Liver (tissue), 10 donors: ENCODE data around the gene SLC4A5. TPM values are rescaled to one million over a fixed set of nuclear protein-coding genes. Genes with fewer than 3 reads are reported as not detected.

ENCODE experiments used
- DNase-seq: peaks from one replicate; pipeline ENCODE4 v3.0.0-alpha.2; 2017; ENCODE audit warnings: low spot score
- H3K27ac ChIP-seq, 2 donors: one replicate each; pipeline ENCODE4 v1.7.0; 2013; ENCODE audit warnings: inconsistent platforms in 2 of 2, low read length in 2 of 2, control low read depth in 1 of 2, low read depth in 1 of 2, mild to moderate bottlenecking in 1 of 2
- H3K27me3 ChIP-seq, 4 donors: one replicate each; pipeline versions ENCODE4 v1.6.1 to v1.7.0; 2013; ENCODE audit warnings: low read length in 3 of 4, inconsistent platforms in 1 of 4, mild to moderate bottlenecking in 1 of 4, moderate library complexity in 1 of 4; ENCODE audit not compliant: control insufficient read depth in 4 of 4, insufficient read depth in 4 of 4
- H3K36me3 ChIP-seq, 4 donors: one replicate each; pipeline versions ENCODE4 v1.6.1 to v1.7.0; 2013; ENCODE audit warnings: low read length in 3 of 4, mild to moderate bottlenecking in 3 of 4, low read depth in 1 of 4, moderate library complexity in 1 of 4; ENCODE audit not compliant: control insufficient read depth in 4 of 4, insufficient read depth in 3 of 4
- H3K4me1 ChIP-seq, 4 donors: one replicate each; pipeline versions ENCODE4 v1.6.1 to v1.7.0; 2013; ENCODE audit warnings: low read length in 3 of 4, mild to moderate bottlenecking in 3 of 4, moderate library complexity in 1 of 4; ENCODE audit not compliant: control insufficient read depth in 4 of 4, insufficient read depth in 4 of 4
- H3K4me3 ChIP-seq, 3 donors: one replicate each; pipeline versions ENCODE4 v1.6.1 to v1.7.0; 2013; ENCODE audit warnings: low read length in 3 of 3, control low read depth in 1 of 3, low read depth in 1 of 3, mild to moderate bottlenecking in 1 of 3
- H3K9ac ChIP-seq, 2 donors: one replicate each; pipeline ENCODE4 v1.7.0; 2013; ENCODE audit warnings: low read length in 2 of 2, mild to moderate bottlenecking in 2 of 2, moderate library complexity in 2 of 2, control low read depth in 1 of 2, low read depth in 1 of 2
- H3K9me3 ChIP-seq, 4 donors: one replicate each; pipeline versions ENCODE4 v1.6.1 to v1.7.0; 2013; ENCODE audit warnings: low read length in 3 of 4; ENCODE audit not compliant: control insufficient read depth in 4 of 4
- ATF3 ChIP-seq: IDR thresholded peaks from 2 replicates; pipeline ENCODE4 v1.6.1; 2016; ENCODE audit warnings: antibody characterized with exemption
- FOXA1 ChIP-seq: IDR thresholded peaks from 2 replicates; pipeline ENCODE4 v1.6.1; 2016; ENCODE audit warnings: antibody characterized with exemption
- GABPA ChIP-seq, 2 donors: IDR thresholded peaks in 1 of 2; conservative IDR thresholded peaks in 1 of 2; 2 replicates each; pipeline ENCODE4 v1.6.1; 2016; ENCODE audit warnings: antibody characterized with exemption in 2 of 2, mild to moderate bottlenecking in 1 of 2, moderate library complexity in 1 of 2
- HNF4A ChIP-seq, 2 donors: conservative IDR thresholded peaks; 2 replicates each; pipeline ENCODE4 v1.6.1; 2016; ENCODE audit warnings: antibody characterized with exemption in 2 of 2, mild to moderate bottlenecking in 2 of 2
- HNF4G ChIP-seq: IDR thresholded peaks from 2 replicates; pipeline ENCODE4 v1.6.1; 2016; ENCODE audit warnings: antibody characterized with exemption
- JUND ChIP-seq, 2 donors: IDR thresholded peaks; 2 replicates each; pipeline ENCODE4 v1.6.1; 2016; ENCODE audit warnings: antibody characterized with exemption in 2 of 2
- RAD21 ChIP-seq, 2 donors: IDR thresholded peaks; 2 replicates each; pipeline ENCODE4 v1.6.1; 2016; ENCODE audit warnings: antibody characterized with exemption in 2 of 2, mild to moderate bottlenecking in 2 of 2
- REST ChIP-seq: IDR thresholded peaks from 2 replicates; pipeline ENCODE4 v1.6.1; 2016; ENCODE audit warnings: antibody characterized with exemption, mild to moderate bottlenecking
- SP1 ChIP-seq: IDR thresholded peaks from 2 replicates; pipeline ENCODE4 v1.6.1; 2018; ENCODE audit warnings: antibody characterized with exemption, mild to moderate bottlenecking
- TAF1 ChIP-seq: conservative IDR thresholded peaks from 2 replicates; pipeline ENCODE4 v1.6.1; 2016; ENCODE audit warnings: antibody characterized with exemption, mild to moderate bottlenecking
- ZBTB33 ChIP-seq: IDR thresholded peaks from 2 replicates; pipeline ENCODE4 v1.6.1; 2016; ENCODE audit warnings: antibody characterized with exemption
- WGBS: extraction: QIAGEN DNeasy Blood & Tissue Kit; methylation state at CpG from one replicate; pipeline ENCODE4 v1.1.7; 2013; 5-methylcytosine and 5-hydroxymethylcytosine counted together
- polyA plus RNA-seq, 2 donors: library from polyadenylated mRNA; stranded (reverse) in 1 of 2; unstranded in 1 of 2; fragments of 200-250 nt in 1 of 2; fragments of >200 nt in 1 of 2; fragmentation: Nextera tagmentation in 1 of 2; extraction: Ambion mirVana in 1 of 2; gene quantifications; one replicate each; pipeline versions ENCODE4 v1.2.1 to v1.2.3, GENCODE V29; 2013 to 2015
- small RNA-seq: library from RNA; depleted of rRNA; stranded (forward); fragments of <200 nt; gene quantifications from one replicate; pipeline ENCODE3, GENCODE V24; 2014
- total RNA-seq, 2 donors: library from RNA; depleted of rRNA; stranded (reverse); fragments of >200 nt; gene quantifications; one replicate each; pipeline ENCODE4 v1.2.3, GENCODE V29; 2014
- donor health status: healthy.
- donor health status: healthy.
- donor health status: healthy.
- donor health status: healthy.
- donor health status: healthy.

Gene SLC4A5
- total and polyA plus RNA-seq, 4 donors, result 0.12 to 0.50 (median 0.29) TPM

GRCh38 chr2:74168739-74169138 lies 174.5 kb downstream of the SLC4A5 start:
- Histone ChIP-seq H3K36me3 (peaks cover 6 to 56% (median 46%) of the 10 kb centered on the region in 4 donors), H3K9me3 (no peaks in the 10 kb centered on the region), H3K4me1 (no peaks in the 10 kb centered on the region), H3K27ac (no peak overlapping the region), H3K27me3 (no peaks in the 10 kb centered on the region), H3K4me3 (no peak overlapping the region), H3K9ac (no peak overlapping the region)
- WGBS, result 86% methylated on average over 2 of the region's 2 CpGs
- DNase-seq, result no peak
- TF ChIP-seq TAF1 (no peak), FOXA1 (no peak), JUND (IDR thresholded peaks at IDR 0.05) (no peak), GABPA (IDR thresholded peaks at IDR 0.05 in 1 of 2, conservative IDR thresholded peaks at IDR 0.05 in 1 of 2) (no peak), ATF3 (no peak), SP1 (no peak), RAD21 (IDR thresholded peaks at IDR 0.05) (no peak), HNF4G (no peak), HNF4A (conservative IDR thresholded peaks at IDR 0.05) (no peak), ZBTB33 (no peak), REST (no peak)

Small RNAs within 50 kb of the gene (small RNA-seq; reads per million reads assigned to genes)
- gene RNU6-542P (not detected), gene TAF13P2 (not detected)

Other genes with a start within 250 kb of the SLC4A5 start
- 10 to 100 TPM in 1 of 2 donors, 1 to 10 TPM in 1; 9.5 to 25.2 TPM for gene BOLA3, start 195.5 kb downstream of the SLC4A5 start, total RNA-seq
- gene BOLA3, start 195.5 kb downstream of the SLC4A5 start, polyA plus RNA-seq, result 10 to 100 TPM; 29.0 to 35.2 TPM
- gene MOB1A, start 164.5 kb downstream of the SLC4A5 start, total RNA-seq, result 10 to 100 TPM; 30.1 to 44.7 TPM
- 10 to 100 TPM; 15.5 to 15.8 TPM for gene MOB1A, start 164.5 kb downstream of the SLC4A5 start, polyA plus RNA-seq
- gene MTHFD2, start 144.8 kb downstream of the SLC4A5 start, total RNA-seq, result 10 to 100 TPM in 1 of 2 donors, 1 to 10 TPM in 1; 2.8 to 27.5 TPM
- gene MTHFD2, start 144.8 kb downstream of the SLC4A5 start, polyA plus RNA-seq, result 1 to 10 TPM; 1.6 to 2.8 TPM
- gene DCTN1, start 36.9 kb upstream of the SLC4A5 start, total RNA-seq, result 10 to 100 TPM; 34.8 to 40.9 TPM
- 10 to 100 TPM; 29.7 to 32.1 TPM for gene DCTN1, start 36.9 kb upstream of the SLC4A5 start, polyA plus RNA-seq
- gene C2orf81, start 78.2 kb upstream of the SLC4A5 start, total RNA-seq, result under 1 TPM; 0.08 to 0.23 TPM
- under 1 TPM; 0.35 to 0.44 TPM for gene C2orf81, start 78.2 kb upstream of the SLC4A5 start, polyA plus RNA-seq
- gene WDR54, start 78.3 kb upstream of the SLC4A5 start, total RNA-seq, result 1 to 10 TPM; 1.7 to 4.2 TPM
- gene WDR54, start 78.3 kb upstream of the SLC4A5 start, polyA plus RNA-seq, result 1 to 10 TPM; 3.0 to 3.2 TPM
- gene RTKN, start 98.5 kb upstream of the SLC4A5 start, total RNA-seq, result 10 to 100 TPM; 27.8 to 98.0 TPM
- 10 to 100 TPM; 54.4 to 91.7 TPM for gene RTKN, start 98.5 kb upstream of the SLC4A5 start, polyA plus RNA-seq
- gene INO80B, start 111.7 kb upstream of the SLC4A5 start, total RNA-seq, result 10 to 100 TPM in 1 of 2 donors, 1 to 10 TPM in 1; 7.0 to 14.8 TPM
- gene INO80B, start 111.7 kb upstream of the SLC4A5 start, polyA plus RNA-seq, result 10 to 100 TPM in 1 of 2 donors, 1 to 10 TPM in 1; 2.7 to 14.0 TPM
- gene WBP1, start 115.0 kb upstream of the SLC4A5 start, total RNA-seq, result 10 to 100 TPM; 23.5 to 26.2 TPM
- 10 to 100 TPM; 19.2 to 45.0 TPM for gene WBP1, start 115.0 kb upstream of the SLC4A5 start, polyA plus RNA-seq
- 10 to 100 TPM; 23.4 to 50.0 TPM for gene MOGS, start 122.0 kb upstream of the SLC4A5 start, total RNA-seq
- gene MOGS, start 122.0 kb upstream of the SLC4A5 start, polyA plus RNA-seq, result 10 to 100 TPM; 21.2 to 38.6 TPM
- 10 to 100 TPM; 12.6 to 21.0 TPM for gene MRPL53, start 129.3 kb upstream of the SLC4A5 start, total RNA-seq
- gene MRPL53, start 129.3 kb upstream of the SLC4A5 start, polyA plus RNA-seq, result 10 to 100 TPM; 51.1 to 72.5 TPM
- 10 to 100 TPM; 13.4 to 28.3 TPM for gene CCDC142, start 139.6 kb upstream of the SLC4A5 start, total RNA-seq
- gene CCDC142, start 139.6 kb upstream of the SLC4A5 start, polyA plus RNA-seq, result 1 to 10 TPM; 5.1 to 8.3 TPM
- gene TTC31, start 139.7 kb upstream of the SLC4A5 start, total RNA-seq, result 10 to 100 TPM in 1 of 2 donors, 1 to 10 TPM in 1; 9.9 to 26.4 TPM
- gene TTC31, start 139.7 kb upstream of the SLC4A5 start, polyA plus RNA-seq, result 10 to 100 TPM; 15.3 to 16.3 TPM
- gene LBX2, start 156.2 kb upstream of the SLC4A5 start, total RNA-seq, result 1 to 10 TPM in 1 of 2 donors, under 1 TPM in 1; 0.84 to 2.7 TPM
- gene LBX2, start 156.2 kb upstream of the SLC4A5 start, polyA plus RNA-seq, result 1 to 10 TPM; 2.3 to 2.8 TPM
- 10 to 100 TPM in 1 of 2 donors, 1 to 10 TPM in 1; 3.3 to 11.1 TPM for gene PCGF1, start 164.3 kb upstream of the SLC4A5 start, total RNA-seq
- gene PCGF1, start 164.3 kb upstream of the SLC4A5 start, polyA plus RNA-seq, result 10 to 100 TPM; 10.6 to 12.5 TPM
- not detected for gene TLX2, start 171.0 kb upstream of the SLC4A5 start, total RNA-seq
- not detected for gene TLX2, start 171.0 kb upstream of the SLC4A5 start, polyA plus RNA-seq
- gene DQX1, start 182.8 kb upstream of the SLC4A5 start, total RNA-seq, result 1 to 10 TPM in 1 of 2 donors, under 1 TPM in 1; 0.08 to 1.0 TPM
- under 1 TPM in 1 of 2 donors, not detected in 1; 0.05 TPM for gene DQX1, start 182.8 kb upstream of the SLC4A5 start, polyA plus RNA-seq
- gene AUP1, start 186.3 kb upstream of the SLC4A5 start, total RNA-seq, result 100 to 1,000 TPM in 1 of 2 donors, 10 to 100 TPM in 1; 62.6 to 126 TPM
- gene AUP1, start 186.3 kb upstream of the SLC4A5 start, polyA plus RNA-seq, result 100 to 1,000 TPM in 1 of 2 donors, 10 to 100 TPM in 1; 96.4 to 122 TPM
- gene HTRA2, start 186.5 kb upstream of the SLC4A5 start, total RNA-seq, result 10 to 100 TPM; 18.7 to 81.8 TPM
- gene HTRA2, start 186.5 kb upstream of the SLC4A5 start, polyA plus RNA-seq, result 10 to 100 TPM; 13.3 to 18.2 TPM
- 1 to 10 TPM; 1.6 to 2.8 TPM for gene LOXL3, start 210.5 kb upstream of the SLC4A5 start, total RNA-seq
- gene LOXL3, start 210.5 kb upstream of the SLC4A5 start, polyA plus RNA-seq, result under 1 TPM; 0.31 to 0.98 TPM
- 1 to 10 TPM; 4.6 to 8.6 TPM for gene DOK1, start 211.3 kb upstream of the SLC4A5 start, total RNA-seq
- gene DOK1, start 211.3 kb upstream of the SLC4A5 start, polyA plus RNA-seq, result 1 to 10 TPM; 2.0 to 3.6 TPM